ENCODE measurements around the gene MVP. TPM values are rescaled to one million over a fixed set of nuclear protein-coding genes. Genes with fewer than 3 reads are reported as not detected.
A peak's percentile ranks its signal among the peaks of the same experiment; 100 is the strongest.

Gene MVP
- total RNA-seq, 1 donor = 273 TPM

DNA sequence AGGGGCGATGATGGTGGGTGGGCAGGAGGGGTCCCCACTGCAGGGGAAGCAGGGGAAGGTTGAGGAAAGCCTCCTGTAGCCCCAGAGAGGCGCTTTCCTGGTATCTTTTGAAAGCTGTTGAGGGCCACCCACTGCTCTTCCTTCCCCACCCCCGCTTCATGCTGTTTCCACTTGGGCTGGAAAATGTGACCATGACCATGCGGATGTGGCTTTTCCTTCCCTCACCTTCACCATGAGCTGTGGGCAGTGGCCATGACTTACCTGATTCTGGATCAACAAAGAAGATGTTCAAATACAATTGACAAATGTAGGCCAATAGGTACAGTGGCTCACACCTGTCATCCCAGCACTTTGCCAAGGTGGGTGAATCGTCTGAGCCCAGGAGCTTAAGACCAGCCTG, 13.8 kb downstream of the MVP start:
- Histone ChIP-seq H3K36me3 (ENCODE audit: insufficient read depth, low read length) (peaks cover 80% of the 10 kb centered on the region), H3K27me3 (ENCODE audit: insufficient read depth, low read length) (no peaks in the 10 kb centered on the region), H4K20me1 (ENCODE audit: insufficient read depth, low read length) (peaks cover 39% of the 10 kb centered on the region), H3K27ac (ENCODE audit: low read depth, low read length) (no peak overlapping the region), H3K4me1 (ENCODE audit: insufficient read depth, low read length) (no peaks in the 10 kb centered on the region), H3K9me3 (ENCODE audit: low read depth, low read length) (no peaks in the 10 kb centered on the region), H2AFZ (ENCODE audit: low read length) (no peak overlapping the region), H3K79me2 (ENCODE audit: insufficient read depth, low read length) (peaks cover 41% of the 10 kb centered on the region), H3K4me3 (ENCODE audit: insufficient read depth, low read length) (no peak overlapping the region), H3K4me2 (ENCODE audit: insufficient read depth, low read length) (no peak overlapping the region)
- TF ChIP-seq, protein P1, sequence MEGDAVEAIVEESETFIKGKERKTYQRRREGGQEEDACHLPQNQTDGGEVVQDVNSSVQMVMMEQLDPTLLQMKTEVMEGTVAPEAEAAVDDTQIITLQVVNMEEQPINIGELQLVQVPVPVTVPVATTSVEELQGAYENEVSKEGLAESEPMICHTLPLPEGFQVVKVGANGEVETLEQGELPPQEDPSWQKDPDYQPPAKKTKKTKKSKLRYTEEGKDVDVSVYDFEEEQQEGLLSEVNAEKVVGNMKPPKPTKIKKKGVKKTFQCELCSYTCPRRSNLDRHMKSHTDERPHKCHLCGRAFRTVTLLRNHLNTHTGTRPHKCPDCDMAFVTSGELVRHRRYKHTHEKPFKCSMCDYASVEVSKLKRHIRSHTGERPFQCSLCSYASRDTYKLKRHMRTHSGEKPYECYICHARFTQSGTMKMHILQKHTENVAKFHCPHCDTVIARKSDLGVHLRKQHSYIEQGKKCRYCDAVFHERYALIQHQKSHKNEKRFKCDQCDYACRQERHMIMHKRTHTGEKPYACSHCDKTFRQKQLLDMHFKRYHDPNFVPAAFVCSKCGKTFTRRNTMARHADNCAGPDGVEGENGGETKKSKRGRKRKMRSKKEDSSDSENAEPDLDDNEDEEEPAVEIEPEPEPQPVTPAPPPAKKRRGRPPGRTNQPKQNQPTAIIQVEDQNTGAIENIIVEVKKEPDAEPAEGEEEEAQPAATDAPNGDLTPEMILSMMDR (IDR thresholded peaks at IDR 0.05; ENCODE audit: extremely low read depth, low read depth, low read length) = no peak
- no peak for DNase-seq (ENCODE audit: insufficient read length, low spot score, missing footprints)

DNA sequence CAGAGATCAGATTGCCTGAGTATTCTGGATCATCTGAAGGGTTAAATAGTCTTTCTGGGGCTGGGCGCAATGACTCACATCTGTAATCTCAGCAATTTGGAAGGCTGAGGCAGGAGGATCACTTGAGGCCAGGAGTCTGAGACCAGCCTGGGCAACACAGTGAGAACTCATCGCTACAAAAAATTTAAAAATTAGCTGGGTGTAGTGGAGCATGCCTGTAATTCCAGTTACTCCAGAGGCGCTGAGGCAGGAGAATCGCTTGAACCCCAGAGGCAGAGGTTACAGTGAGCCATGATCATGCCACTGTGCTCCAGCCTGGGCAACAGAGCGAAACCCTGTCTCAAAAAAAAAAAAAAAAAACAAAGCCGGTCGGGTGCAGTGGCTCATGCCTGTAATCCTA, 15.7 kb downstream of the MVP start:
- Histone ChIP-seq H2AFZ (ENCODE audit: low read length) (no peak overlapping the region), H3K4me3 (ENCODE audit: insufficient read depth, low read length) (no peak overlapping the region), H3K9me3 (ENCODE audit: low read depth, low read length) (no peaks in the 10 kb centered on the region), H3K4me2 (ENCODE audit: insufficient read depth, low read length) (no peak overlapping the region), H3K36me3 (ENCODE audit: insufficient read depth, low read length) (peaks cover 84% of the 10 kb centered on the region), H3K79me2 (ENCODE audit: insufficient read depth, low read length) (peaks cover 23% of the 10 kb centered on the region), H4K20me1 (ENCODE audit: insufficient read depth, low read length) (peaks cover 21% of the 10 kb centered on the region), H3K4me1 (ENCODE audit: insufficient read depth, low read length) (no peaks in the 10 kb centered on the region), H3K27ac (ENCODE audit: low read depth, low read length) (no peak overlapping the region), H3K27me3 (ENCODE audit: insufficient read depth, low read length) (no peaks in the 10 kb centered on the region)
- TF ChIP-seq, protein P1 (IDR thresholded peaks at IDR 0.05; ENCODE audit: extremely low read depth, low read depth, low read length) = no peak
- no peak for DNase-seq (ENCODE audit: insufficient read length, low spot score, missing footprints)

DNA sequence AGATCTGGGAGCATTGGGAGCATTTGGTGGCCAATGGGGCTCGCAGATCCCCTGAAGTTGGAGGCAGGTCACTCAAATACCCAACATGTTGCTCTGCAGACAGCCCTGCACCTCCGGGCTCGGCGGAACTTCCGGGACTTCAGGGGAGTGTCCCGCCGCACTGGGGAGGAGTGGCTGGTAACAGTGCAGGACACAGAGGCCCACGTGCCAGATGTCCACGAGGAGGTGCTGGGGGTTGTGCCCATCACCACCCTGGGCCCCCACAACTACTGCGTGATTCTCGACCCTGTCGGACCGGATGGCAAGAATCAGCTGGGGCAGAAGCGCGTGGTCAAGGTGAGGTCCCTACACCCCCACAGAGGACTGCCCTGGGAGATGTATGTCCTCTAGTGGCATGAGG, 16.4 kb downstream of the MVP start:
- peaks cover 86% of the 10 kb centered on the region for H3K36me3 ChIP-seq (ENCODE audit: insufficient read depth, low read length)
- no peak overlapping the region for H3K4me3 ChIP-seq (ENCODE audit: insufficient read depth, low read length)
- H3K4me2 ChIP-seq (ENCODE audit: insufficient read depth, low read length) = no peak overlapping the region
- no peaks in the 10 kb centered on the region for H3K9me3 ChIP-seq (ENCODE audit: low read depth, low read length)
- H3K4me1 ChIP-seq (ENCODE audit: insufficient read depth, low read length) = no peaks in the 10 kb centered on the region
- H3K27me3 ChIP-seq (ENCODE audit: insufficient read depth, low read length) = no peaks in the 10 kb centered on the region
- peak; percentile 6 for DNase-seq (ENCODE audit: insufficient read length, low spot score, missing footprints)
- H4K20me1 ChIP-seq (ENCODE audit: insufficient read depth, low read length) = peaks cover 17% of the 10 kb centered on the region
- TF ChIP-seq, protein P1 (IDR thresholded peaks at IDR 0.05; ENCODE audit: extremely low read depth, low read depth, low read length) = no peak
- no peak overlapping the region for H3K27ac ChIP-seq (ENCODE audit: low read depth, low read length)
- peaks cover 17% of the 10 kb centered on the region for H3K79me2 ChIP-seq (ENCODE audit: insufficient read depth, low read length)
- H2AFZ ChIP-seq (ENCODE audit: low read length) = no peak overlapping the region

DNA sequence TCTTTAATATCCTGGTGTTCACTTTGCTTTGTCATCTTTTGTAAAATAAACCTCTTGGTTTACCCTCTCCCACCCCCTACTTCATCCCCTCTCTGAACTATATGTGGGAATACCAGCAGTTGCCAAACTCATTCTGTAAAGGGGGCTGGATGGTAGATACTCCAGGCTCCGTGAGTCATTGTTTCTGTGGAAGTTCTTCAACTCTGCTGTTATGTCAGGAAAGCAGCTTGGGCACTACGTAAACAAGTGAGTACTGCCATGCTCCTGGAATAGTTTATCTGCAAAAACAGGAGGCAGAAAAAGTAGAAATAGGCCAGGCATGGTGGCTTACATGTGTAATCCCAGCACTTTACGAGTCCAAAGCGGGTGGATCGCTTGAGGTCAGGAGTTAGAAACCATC, 17.6 kb downstream of the MVP start:
- DNase-seq (ENCODE audit: insufficient read length, low spot score, missing footprints) = peak; percentile 66
- H4K20me1 ChIP-seq (ENCODE audit: insufficient read depth, low read length) = peaks cover 15% of the 10 kb centered on the region
- no peaks in the 10 kb centered on the region for H3K9me3 ChIP-seq (ENCODE audit: low read depth, low read length)
- H3K27me3 ChIP-seq (ENCODE audit: insufficient read depth, low read length) = no peaks in the 10 kb centered on the region
- no peaks in the 10 kb centered on the region for H3K4me1 ChIP-seq (ENCODE audit: insufficient read depth, low read length)
- H3K27ac ChIP-seq (ENCODE audit: low read depth, low read length) = no peak overlapping the region
- no peak overlapping the region for H3K4me3 ChIP-seq (ENCODE audit: insufficient read depth, low read length)
- no peak overlapping the region for H2AFZ ChIP-seq (ENCODE audit: low read length)
- H3K4me2 ChIP-seq (ENCODE audit: insufficient read depth, low read length) = no peak overlapping the region
- H3K79me2 ChIP-seq (ENCODE audit: insufficient read depth, low read length) = peaks cover 16% of the 10 kb centered on the region
- H3K36me3 ChIP-seq (ENCODE audit: insufficient read depth, low read length) = peaks cover 91% of the 10 kb centered on the region
- TF ChIP-seq, protein P1 (IDR thresholded peaks at IDR 0.05; ENCODE audit: extremely low read depth, low read depth, low read length) = no peak
